ENCODE data around the gene PIM1. TPM values are rescaled to one million over a fixed set of nuclear protein-coding genes. Genes with fewer than 3 reads are reported as not detected.

The PIM1 gene
- total and polyA plus RNA-seq, 9 of the 15 experiments (the other 6 are each of a cell fraction or from before 2014, with no cell fraction given): 19.0 to 789 (median 212) TPM

- TF ChIP-seq ZBTB12 (CRISPR knock-in tag; IDR thresholded peaks at IDR 0.05) (no peak), MYBL2 (IDR thresholded peaks at IDR 0.05; ENCODE audit: low read depth) (no peak), MYBL2 (CRISPR knock-in tag; IDR thresholded peaks at IDR 0.05; ENCODE audit: borderline replicate concordance) (no peak), HNRNPLL (IDR thresholded peaks at IDR 0.05; ENCODE audit: low read depth, low read length, poor library complexity, severe bottlenecking) (peak; percentile 24), CREB1 (IDR thresholded peaks at IDR 0.05) (peak; percentile 26; the same call in 1 of the 2 replicates), CREB1 (CRISPR knock-in tag; IDR thresholded peaks at IDR 0.05) (no peak), SMARCA5 (IDR thresholded peaks at IDR 0.05) (no peak), SPI1 (IDR thresholded peaks at IDR 0.05; ENCODE audit: borderline replicate concordance, low read depth, low read length) (no peak), ZNF133 (CRISPR knock-in tag; IDR thresholded peaks at IDR 0.05) (no peak), HEY1 (CRISPR knock-in tag; IDR thresholded peaks at IDR 0.05; ENCODE audit: borderline replicate concordance) (peak; percentile 83), ZNF512 (tag; IDR thresholded peaks at IDR 0.05) (no peak), E2F6 (IDR thresholded peaks at IDR 0.05; ENCODE audit: borderline replicate concordance in 1 of 2, extremely low read depth in 1 of 2, insufficient read depth in 1 of 2, insufficient read length in 1 of 2, low read depth in 1 of 2, low read length in 1 of 2, poor library complexity in 1 of 2, severe bottlenecking in 1 of 2) (peak in 1 of 2 experiments; percentile 39), ZBTB33 (CRISPR knock-in tag; IDR thresholded peaks at IDR 0.05) (0 out of 2 replicates have a peak, but pooled peaks have one; percentile 28), ATF7 (IDR thresholded peaks at IDR 0.05) (no peak), PHTF2 (CRISPR knock-in tag; IDR thresholded peaks at IDR 0.05) (peak; percentile 74; the same call in 1 of the 2 replicates), MXD1 (CRISPR knock-in tag; IDR thresholded peaks at IDR 0.05; ENCODE audit: borderline replicate concordance, poor library complexity, severe bottlenecking) (no peak), UBTF (IDR thresholded peaks at IDR 0.05; ENCODE audit: borderline replicate concordance in 1 of 2, low read depth in 2 of 2, low read length in 2 of 2) (peak in 1 of 2 experiments; percentile 81; a peak in 2 of 4 replicates), LCOR (CRISPR knock-in tag; IDR thresholded peaks at IDR 0.05) (no peak)
Observed at GRCh38 chr6:37171201-37171969, 1.4 kb downstream of the PIM1 start (continued).
